Stomach (tissue), 4 donors: Measurements from ENCODE around the gene CELF5.

Experiments
- CTCF ChIP-seq, 7 experiments: fragments of 450-650 bp in 4 of 7; fragments of 200-600 bp in 3 of 7; sonication (generic) in 3 of 7; IDR thresholded peaks; one replicate each; pipeline ENCODE4 v1.5.1; 2016 to 2019; ENCODE audit warnings: antibody characterized with exemption in 7 of 7, control low read depth in 2 of 7, mild to moderate bottlenecking in 1 of 7
- EP300 ChIP-seq: sonication (generic); formaldehyde crosslinking; IDR thresholded peaks from one replicate; pipeline ENCODE4 v1.6.1; 2017; ENCODE audit warnings: antibody characterized with exemption
- POLR2A ChIP-seq, 4 donors: fragments of 450-650 bp; IDR thresholded peaks; one replicate each; pipeline ENCODE4 v1.6.1; 2016; ENCODE audit warnings: antibody characterized with exemption in 4 of 4, control low read depth in 2 of 4, mild to moderate bottlenecking in 1 of 4, moderate library complexity in 1 of 4
- POLR2AphosphoS5 ChIP-seq, 3 donors: sonication (generic); formaldehyde crosslinking; IDR thresholded peaks; one replicate each; pipeline ENCODE4 v1.6.1; 2016; ENCODE audit warnings: antibody characterized with exemption in 3 of 3

- TF ChIP-seq CTCF (IDR thresholded peaks at IDR 0.05) (no peak), POLR2AphosphoS5 (IDR thresholded peaks at IDR 0.05) (no peak), POLR2A (IDR thresholded peaks at IDR 0.05) (no peak), EP300 (no peak)
Observed at GRCh38 chr19:3225677-3226093, 1.2 kb downstream of the CELF5 start.
